PC-3 (cell line): ENCODE measurements around the gene TAPT1. TPM values are rescaled to one million over a fixed set of nuclear protein-coding genes. Genes with fewer than 3 reads are reported as not detected.

Experiments
- ATAC-seq: fragments of 200-7000 bp; cut with Tn5 transposase; 2 replicates; pipeline ENCODE4 v1.9.1; 2020; ENCODE audit warnings: mild to moderate bottlenecking, moderate library complexity
- BruUV-seq: library from RNA; stranded (reverse); fragments of 400-500 nt; replicated peaks from 2 replicates; lab custom pipeline; 2021; lab: Mats Ljungman, UMichigan
- CTCF ChIA-PET: fragments of 300-600 bp; sonication (Branson Sonifier 250); formaldehyde crosslinking; loops from one replicate; lab custom pipeline; 2022; ENCODE audit warnings: antibody characterized with exemption; lab: Charles Lee
- POLR2A ChIA-PET: fragments of 300-600 bp; sonication (Branson Sonifier 250); formaldehyde crosslinking; loops from one replicate; lab custom pipeline; 2022; ENCODE audit warnings: antibody characterized with exemption; ENCODE audit not compliant: unreplicated experiment; lab: Charles Lee
- DNase-seq: peaks from one replicate; pipeline ENCODE4 v3.0.0-alpha.2; 2015
- H2AFZ ChIP-seq: fragments of 300-600 bp; sonication (generic); 2 replicates; pipeline ENCODE4 v1.6.0; 2016; ENCODE audit warnings: antibody characterized with exemption, low read length
- H3F3A ChIP-seq: fragments of 300-600 bp; sonication (generic); one replicate; pipeline ENCODE4 v1.6.0; 2017; ENCODE audit warnings: antibody characterized with exemption, low read length, control low read depth, mild to moderate bottlenecking; ENCODE audit not compliant: unreplicated experiment
- H3K27ac ChIP-seq: fragments of 300-600 bp; sonication (generic); 2 replicates; pipeline ENCODE4 v1.5.1; 2016; ENCODE audit warnings: mild to moderate bottlenecking, low read length
- H3K27me3 ChIP-seq: fragments of 300-600 bp; sonication (generic); 2 replicates; pipeline ENCODE4 v1.6.1; 2016; ENCODE audit warnings: low read length, mixed read lengths
- H3K36me3 ChIP-seq: fragments of 300-600 bp; sonication (generic); 2 replicates; pipeline ENCODE4 v1.6.1; 2016; ENCODE audit warnings: low read depth, mixed run types, low read length, mixed read lengths
- H3K4me1 ChIP-seq: fragments of 300-600 bp; sonication (generic); 2 replicates; pipeline ENCODE4 v1.5.1; 2016; ENCODE audit warnings: low read length; ENCODE audit not compliant: insufficient read depth
- H3K4me2 ChIP-seq: fragments of 300-600 bp; sonication (generic); 2 replicates; pipeline ENCODE4 v1.6.0; 2016; ENCODE audit warnings: low read length
- H3K4me3 ChIP-seq: fragments of 300-600 bp; sonication (generic); 2 replicates; pipeline ENCODE4 v1.5.1; 2016; ENCODE audit warnings: mild to moderate bottlenecking, low read length, mixed read lengths
- H3K79me2 ChIP-seq: fragments of 300-600 bp; sonication (generic); 2 replicates; pipeline ENCODE4 v1.6.1; 2017; ENCODE audit warnings: low read length, mixed read lengths
- H3K9ac ChIP-seq: fragments of 300-600 bp; sonication (generic); 2 replicates; pipeline ENCODE4 v1.6.0; 2016; ENCODE audit warnings: mild to moderate bottlenecking, low read length
- H3K9me2 ChIP-seq: fragments of 300-600 bp; sonication (generic); replicated peaks from 2 replicates; pipeline ENCODE4 v1.6.1; 2016; ENCODE audit warnings: mixed run types, low read length, mixed read lengths
- H3K9me3 ChIP-seq: fragments of 300-600 bp; sonication (generic); 2 replicates; pipeline ENCODE4 v1.6.1; 2016; ENCODE audit warnings: low read length, mixed read lengths
- H4K20me1 ChIP-seq: fragments of 300-600 bp; sonication (generic); 2 replicates; pipeline ENCODE4 v1.6.1; 2016; ENCODE audit warnings: low read length, mixed read lengths
- EZH2 ChIP-seq: fragments of 300-600 bp; sonication (generic); IDR thresholded peaks from one replicate; pipeline ENCODE4 v1.6.1; 2017; ENCODE audit warnings: antibody characterized with exemption, mild to moderate bottlenecking, low read length; ENCODE audit not compliant: unreplicated experiment
- EZH2phosphoT487 ChIP-seq: fragments of 300-600 bp; sonication (generic); IDR thresholded peaks from 2 replicates; pipeline ENCODE4 v1.6.1; 2018; ENCODE audit warnings: mild to moderate bottlenecking, antibody characterized with exemption, low read length, borderline replicate concordance
- intact Hi-C: fragments of 100-400 bp; cut with micrococcal nuclease; formaldehyde crosslinking; loops from 2 replicates; pipeline ENCODE4 v1.9.0; 2023
- total RNA-seq: library from RNA; depleted of rRNA; stranded (reverse); fragments of >200 nt; gene quantifications from 2 replicates; pipeline ENCODE4 v1.2.3, GENCODE V29; 2014
- TF ChIP-seq, protein P1 (sequence below): fragments of 300-600 bp; sonication (generic); conservative IDR thresholded peaks from 2 replicates; pipeline ENCODE4 v1.5.1; 2017; ENCODE audit warnings: antibody characterized with exemption, low read depth, mild to moderate bottlenecking, low read length

TAPT1 gene
- total RNA-seq, 1 experiment from 2014 or later = 8.7 TPM

DNA sequence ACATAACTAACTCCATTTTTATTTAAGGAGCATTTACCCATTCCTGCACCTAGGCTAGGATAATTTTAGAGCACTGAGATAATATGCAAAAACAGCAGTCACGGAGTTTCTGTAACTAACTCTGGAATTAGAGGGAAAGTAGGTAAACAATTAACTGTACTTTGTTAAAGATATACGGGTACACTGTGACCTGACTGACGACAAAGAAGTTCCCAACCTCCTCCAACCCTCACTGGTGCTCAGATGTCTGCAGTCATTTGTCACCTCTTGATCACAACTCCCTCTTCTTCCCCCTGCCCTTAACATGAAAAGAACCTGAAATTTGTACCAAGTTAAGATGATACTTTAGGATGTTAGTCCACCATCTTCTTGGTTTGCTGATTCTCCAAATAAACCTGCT, 42.0 kb upstream of the TAPT1 start:
- Histone ChIP-seq H3K79me2 (no peaks in the 10 kb centered on the region), H3K9me2 (no peaks in the 10 kb centered on the region), H3K9ac (no peak overlapping the region), H3K27ac (no peak overlapping the region), H3K4me2 (no peak overlapping the region), H3K27me3 (no peaks in the 10 kb centered on the region), H3K4me1 (peaks cover 23% of the 10 kb centered on the region), H4K20me1 (no peaks in the 10 kb centered on the region), H3K9me3 (no peaks in the 10 kb centered on the region), H2AFZ (no peak overlapping the region), H3K36me3 (no peaks in the 10 kb centered on the region), H3K4me3 (no peak overlapping the region), H3F3A (no peaks in the 10 kb centered on the region)
- ATAC-seq (no peak), DNase-seq (no peak)
- ChIA-PET POLR2A (no interaction called here), CTCF (no interaction called here)
- no TSS peak for BruUV-seq
- intact Hi-C loops = loop anchor here (5.0 kb wide), 1 partner anchor 306 kb away; the partner anchor contains the start of gene FGFBP2
- TF ChIP-seq, protein P1, sequence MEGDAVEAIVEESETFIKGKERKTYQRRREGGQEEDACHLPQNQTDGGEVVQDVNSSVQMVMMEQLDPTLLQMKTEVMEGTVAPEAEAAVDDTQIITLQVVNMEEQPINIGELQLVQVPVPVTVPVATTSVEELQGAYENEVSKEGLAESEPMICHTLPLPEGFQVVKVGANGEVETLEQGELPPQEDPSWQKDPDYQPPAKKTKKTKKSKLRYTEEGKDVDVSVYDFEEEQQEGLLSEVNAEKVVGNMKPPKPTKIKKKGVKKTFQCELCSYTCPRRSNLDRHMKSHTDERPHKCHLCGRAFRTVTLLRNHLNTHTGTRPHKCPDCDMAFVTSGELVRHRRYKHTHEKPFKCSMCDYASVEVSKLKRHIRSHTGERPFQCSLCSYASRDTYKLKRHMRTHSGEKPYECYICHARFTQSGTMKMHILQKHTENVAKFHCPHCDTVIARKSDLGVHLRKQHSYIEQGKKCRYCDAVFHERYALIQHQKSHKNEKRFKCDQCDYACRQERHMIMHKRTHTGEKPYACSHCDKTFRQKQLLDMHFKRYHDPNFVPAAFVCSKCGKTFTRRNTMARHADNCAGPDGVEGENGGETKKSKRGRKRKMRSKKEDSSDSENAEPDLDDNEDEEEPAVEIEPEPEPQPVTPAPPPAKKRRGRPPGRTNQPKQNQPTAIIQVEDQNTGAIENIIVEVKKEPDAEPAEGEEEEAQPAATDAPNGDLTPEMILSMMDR = no peak
- TF ChIP-seq EZH2 (no peak), EZH2phosphoT487 (no peak)

DNA sequence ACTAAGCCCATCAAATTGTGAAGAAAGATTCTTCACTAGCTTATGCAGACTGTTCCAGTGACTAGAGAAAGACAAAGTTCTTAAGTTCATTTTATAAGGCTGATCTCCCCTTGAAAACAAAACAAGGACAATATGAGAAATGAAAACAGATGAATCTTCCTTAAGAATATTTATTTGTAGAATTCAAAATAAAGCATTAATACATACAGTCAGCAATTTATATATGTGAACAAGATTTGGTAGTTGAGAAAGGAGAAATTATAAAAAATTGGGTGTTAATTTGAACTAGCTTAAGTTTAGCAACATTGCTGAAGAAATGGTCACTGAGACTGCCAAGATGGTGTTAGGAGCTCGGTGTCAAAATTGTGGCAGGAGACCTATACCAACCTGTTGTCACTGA, 41.4 kb upstream of the TAPT1 start:
- Histone ChIP-seq H3K27me3 (no peaks in the 10 kb centered on the region), H3F3A (no peaks in the 10 kb centered on the region), H3K27ac (no peak overlapping the region), H3K9me3 (no peaks in the 10 kb centered on the region), H2AFZ (no peak overlapping the region), H3K9ac (no peak overlapping the region), H3K9me2 (no peaks in the 10 kb centered on the region), H3K4me3 (no peak overlapping the region), H3K79me2 (no peaks in the 10 kb centered on the region), H4K20me1 (no peaks in the 10 kb centered on the region), H3K4me2 (no peak overlapping the region), H3K4me1 (peaks cover 23% of the 10 kb centered on the region), H3K36me3 (no peaks in the 10 kb centered on the region)
- ATAC-seq (no peak), DNase-seq (no peak)
- ChIA-PET CTCF (no interaction called here), POLR2A (no interaction called here)
- TF ChIP-seq, protein P1 = no peak
- no peak for TF ChIP-seq EZH2
- TF ChIP-seq EZH2phosphoT487 = no peak
- BruUV-seq = no TSS peak
- intact Hi-C loops = loop anchor here (5.0 kb wide), 1 partner anchor 305 kb away; the partner anchor contains the start of gene FGFBP2

DNA sequence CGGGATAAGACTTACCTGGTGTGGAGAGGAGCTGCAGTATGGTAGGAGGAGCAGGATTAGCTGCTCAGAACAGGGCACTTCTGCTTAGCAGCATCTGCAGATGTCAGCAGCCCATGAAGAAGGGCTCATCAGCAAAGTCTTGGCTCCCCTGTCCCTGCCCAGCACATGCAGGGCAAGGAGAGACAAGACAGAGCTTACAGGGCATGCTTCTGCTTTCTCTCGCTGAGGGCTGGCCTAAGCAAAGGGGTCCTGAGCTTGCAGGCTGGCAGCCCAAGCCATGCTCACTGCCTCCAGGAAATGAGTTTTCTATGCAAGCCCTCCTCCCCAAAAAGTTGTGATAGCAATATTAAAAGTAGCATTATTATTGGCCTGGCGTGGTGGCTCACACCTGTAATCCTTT, 39.5 kb upstream of the TAPT1 start:
- intact Hi-C loops = loop anchor here (1.0 to 5.0 kb wide), 3 partner anchors 67 to 304 kb away; partner anchors contain the start of gene FGFBP2
- H3K36me3 ChIP-seq = no peaks in the 10 kb centered on the region
- no TSS peak for BruUV-seq

More for the DNA sequence above, 39.5 kb upstream of the TAPT1 start:
- Histone ChIP-seq H3K4me2 (no peak overlapping the region), H2AFZ (no peak overlapping the region), H3K79me2 (no peaks in the 10 kb centered on the region), H3K4me1 (peaks cover 22% of the 10 kb centered on the region), H3K27me3 (no peaks in the 10 kb centered on the region), H3K4me3 (no peak overlapping the region), H3K9me2 (no peaks in the 10 kb centered on the region), H3K9me3 (no peaks in the 10 kb centered on the region), H3K27ac (no peak overlapping the region), H3F3A (no peaks in the 10 kb centered on the region), H3K9ac (no peak overlapping the region), H4K20me1 (no peaks in the 10 kb centered on the region)
- DNase-seq (no peak), ATAC-seq (no peak)
- ChIA-PET POLR2A (no interaction called here), CTCF (no interaction called here)
- TF ChIP-seq EZH2 (no peak), EZH2phosphoT487 (no peak)
- TF ChIP-seq, protein P1 = no peak
